Measurements from ENCODE around the gene DRG1. TPM values are rescaled to one million over a fixed set of nuclear protein-coding genes. Genes with fewer than 3 reads are reported as not detected.

Gene DRG1
- total RNA-seq, 4 donors from 2014 or later, result 31.3 to 84.2 (median 33.2) TPM

DNA sequence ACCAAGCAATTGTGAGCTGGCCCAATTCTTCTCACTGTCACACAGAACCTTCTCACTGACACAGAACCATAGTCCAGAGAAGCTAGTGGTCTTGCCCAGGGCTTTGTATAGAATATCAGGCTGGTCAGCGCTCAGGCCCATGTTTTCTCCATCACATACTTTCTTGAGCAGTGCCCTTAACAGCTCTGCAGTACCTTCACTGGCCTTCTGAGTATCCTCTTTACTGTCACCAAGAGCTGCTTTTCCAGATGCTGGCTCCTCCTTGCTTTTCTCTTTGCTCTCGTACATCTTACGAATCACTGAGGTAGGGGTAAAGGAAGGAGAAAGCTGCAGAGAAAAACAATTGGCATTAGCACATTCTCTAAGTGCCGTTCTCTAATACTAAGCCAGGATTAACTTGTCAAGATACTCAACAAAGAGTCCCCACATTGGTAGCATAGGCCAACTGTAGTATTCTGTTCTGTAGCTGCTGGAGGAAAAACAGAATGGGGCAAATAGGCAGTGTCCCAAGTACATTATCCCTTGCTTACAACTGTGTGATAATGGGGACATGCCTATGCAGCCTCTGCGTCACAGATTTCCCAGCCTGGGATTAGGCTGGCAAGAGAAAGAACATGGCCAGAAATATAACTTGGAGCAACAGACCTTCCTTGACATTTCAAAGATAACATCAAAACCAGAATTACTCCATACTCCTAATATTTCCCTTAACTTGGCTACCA, 43.5 kb downstream of the DRG1 start:
- H3K9me3 ChIP-seq, result no peaks in the 10 kb centered on the region
- H3K4me1 ChIP-seq, result no peaks in the 10 kb centered on the region
- H3K27me3 ChIP-seq, result no peaks in the 10 kb centered on the region
- peaks cover 0 to 93% (median 0%) of the 10 kb centered on the region in 3 donors for H3K36me3 ChIP-seq
- H3K4me3 ChIP-seq, result no peak overlapping the region
- no peak overlapping the region for H3K27ac ChIP-seq
- TF ChIP-seq, protein P1, sequence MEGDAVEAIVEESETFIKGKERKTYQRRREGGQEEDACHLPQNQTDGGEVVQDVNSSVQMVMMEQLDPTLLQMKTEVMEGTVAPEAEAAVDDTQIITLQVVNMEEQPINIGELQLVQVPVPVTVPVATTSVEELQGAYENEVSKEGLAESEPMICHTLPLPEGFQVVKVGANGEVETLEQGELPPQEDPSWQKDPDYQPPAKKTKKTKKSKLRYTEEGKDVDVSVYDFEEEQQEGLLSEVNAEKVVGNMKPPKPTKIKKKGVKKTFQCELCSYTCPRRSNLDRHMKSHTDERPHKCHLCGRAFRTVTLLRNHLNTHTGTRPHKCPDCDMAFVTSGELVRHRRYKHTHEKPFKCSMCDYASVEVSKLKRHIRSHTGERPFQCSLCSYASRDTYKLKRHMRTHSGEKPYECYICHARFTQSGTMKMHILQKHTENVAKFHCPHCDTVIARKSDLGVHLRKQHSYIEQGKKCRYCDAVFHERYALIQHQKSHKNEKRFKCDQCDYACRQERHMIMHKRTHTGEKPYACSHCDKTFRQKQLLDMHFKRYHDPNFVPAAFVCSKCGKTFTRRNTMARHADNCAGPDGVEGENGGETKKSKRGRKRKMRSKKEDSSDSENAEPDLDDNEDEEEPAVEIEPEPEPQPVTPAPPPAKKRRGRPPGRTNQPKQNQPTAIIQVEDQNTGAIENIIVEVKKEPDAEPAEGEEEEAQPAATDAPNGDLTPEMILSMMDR (IDR thresholded peaks at IDR 0.05), result no peak
- TF ChIP-seq POLR2A (IDR thresholded peaks at IDR 0.05), result no peak
- DNase-seq, result no peak

DNA sequence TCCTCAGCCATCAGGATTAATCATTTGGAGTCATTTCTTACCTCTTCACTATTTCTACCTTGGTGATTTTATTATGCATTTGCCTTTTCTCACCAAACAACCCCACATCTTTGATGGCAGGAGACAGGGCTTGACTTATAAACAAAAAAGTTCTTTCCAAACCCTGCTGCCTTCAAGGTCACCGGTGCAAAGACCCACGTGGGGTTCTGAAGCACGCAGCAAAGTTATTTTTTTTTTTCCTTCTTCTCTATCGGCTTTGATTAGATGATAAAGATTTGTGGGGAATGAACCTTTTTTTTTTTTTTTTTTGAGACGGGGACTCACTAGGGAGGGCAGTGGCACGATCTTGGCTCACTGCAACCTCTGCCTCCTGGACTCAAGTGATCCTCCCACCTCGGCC, 44.1 kb downstream of the DRG1 start:
- Histone ChIP-seq H3K4me3 (no peak overlapping the region), H3K27ac (no peak overlapping the region), H3K9me3 (no peaks in the 10 kb centered on the region), H3K36me3 (peaks cover 0 to 92% (median 0%) of the 10 kb centered on the region in 3 donors), H3K4me1 (no peaks in the 10 kb centered on the region), H3K27me3 (no peaks in the 10 kb centered on the region)
- no peak for DNase-seq
- TF ChIP-seq, protein P1 (IDR thresholded peaks at IDR 0.05), result no peak
- TF ChIP-seq POLR2A (IDR thresholded peaks at IDR 0.05), result no peak

DNA sequence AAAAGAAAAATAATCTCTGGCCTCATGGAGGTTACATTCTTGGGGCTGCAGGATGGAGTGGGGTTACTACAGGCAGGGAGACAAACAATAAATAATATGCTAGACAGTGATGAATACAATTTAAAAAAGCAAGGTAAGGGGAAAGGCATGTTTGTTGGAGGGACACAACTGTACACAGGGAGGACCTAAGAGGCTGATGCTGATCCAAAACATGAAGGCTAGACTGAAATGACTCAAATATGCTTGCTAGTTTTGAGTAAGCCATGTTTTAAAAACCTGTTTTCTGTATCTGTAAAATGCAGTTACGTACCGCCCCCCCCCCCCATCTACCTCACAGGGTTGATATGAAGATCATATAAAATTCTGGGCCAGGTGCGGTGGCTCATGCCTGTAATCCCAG, 46.2 kb downstream of the DRG1 start:
- TF ChIP-seq, protein P1 (IDR thresholded peaks at IDR 0.05), result no peak
- TF ChIP-seq POLR2A (IDR thresholded peaks at IDR 0.05), result no peak
- no peak for DNase-seq
- Histone ChIP-seq H3K27me3 (no peaks in the 10 kb centered on the region), H3K4me1 (no peaks in the 10 kb centered on the region), H3K4me3 (no peak overlapping the region), H3K36me3 (peaks cover 0 to 84% (median 0%) of the 10 kb centered on the region in 3 donors), H3K27ac (no peak overlapping the region), H3K9me3 (no peaks in the 10 kb centered on the region)

DNA sequence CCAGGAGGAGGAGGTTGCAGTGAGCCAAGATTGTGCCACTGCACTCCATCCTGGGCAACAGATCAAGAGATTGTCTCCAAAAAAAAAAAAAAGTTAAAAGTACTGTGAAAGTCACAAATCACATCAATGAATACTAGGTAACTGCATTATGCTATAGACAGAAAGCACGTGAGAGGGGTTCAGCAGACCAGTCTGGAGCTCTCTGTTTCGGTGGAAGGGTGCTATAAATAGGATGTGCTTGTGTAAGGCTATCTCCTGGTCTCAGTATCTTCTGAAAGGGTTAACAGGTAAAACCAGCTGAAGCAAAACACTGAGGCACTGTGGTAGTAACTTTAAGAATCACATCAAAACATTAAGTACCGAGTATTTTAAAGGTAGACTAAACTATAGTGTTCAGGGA, 46.8 kb downstream of the DRG1 start:
- Histone ChIP-seq H3K4me3 (no peak overlapping the region), H3K27me3 (no peaks in the 10 kb centered on the region), H3K9me3 (no peaks in the 10 kb centered on the region), H3K4me1 (no peaks in the 10 kb centered on the region), H3K36me3 (peaks cover 0 to 78% (median 0%) of the 10 kb centered on the region in 3 donors), H3K27ac (no peak overlapping the region)
- DNase-seq, result no peak
- TF ChIP-seq, protein P1 (IDR thresholded peaks at IDR 0.05), result no peak
- TF ChIP-seq POLR2A (IDR thresholded peaks at IDR 0.05), result no peak

DNA sequence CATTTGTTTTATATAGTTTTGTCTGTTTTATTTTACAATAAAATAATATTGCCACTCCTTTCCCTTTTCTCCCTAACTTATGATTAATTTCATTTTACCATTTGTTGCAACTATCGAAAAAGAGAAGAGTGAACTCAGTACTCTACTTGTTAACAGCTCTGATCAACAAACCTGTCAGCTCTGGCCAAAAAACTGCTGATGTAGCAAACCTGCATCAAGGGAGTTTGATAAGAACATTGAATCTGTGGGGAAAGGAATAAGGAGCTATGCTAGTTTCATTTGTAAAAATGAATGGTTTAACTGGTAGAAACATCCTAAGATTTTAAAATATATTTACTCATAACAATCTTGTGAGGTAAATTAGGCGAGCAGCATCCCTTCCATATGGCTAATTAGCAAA, 47.4 kb downstream of the DRG1 start:
- no peaks in the 10 kb centered on the region for H3K4me1 ChIP-seq
- H3K9me3 ChIP-seq, result no peaks in the 10 kb centered on the region
- TF ChIP-seq POLR2A (IDR thresholded peaks at IDR 0.05), result no peak
- TF ChIP-seq, protein P1 (IDR thresholded peaks at IDR 0.05), result no peak
- H3K36me3 ChIP-seq, result peaks cover 0 to 74% (median 0%) of the 10 kb centered on the region in 3 donors
- H3K27ac ChIP-seq, result no peak overlapping the region
- H3K27me3 ChIP-seq, result no peaks in the 10 kb centered on the region
- DNase-seq, result no peak
- no peak overlapping the region for H3K4me3 ChIP-seq

All from Peyer's patch (tissue), 4 donors.